Neural cell (in vitro differentiated cells): ENCODE results near the gene IMPG1. TPM values are rescaled to one million over a fixed set of nuclear protein-coding genes. Genes with fewer than 3 reads are reported as not detected.

Experiments
- H2AFZ ChIP-seq: fragments of 200-600, 300-800 bp; sonication (generic), shearing (Covaris generic); 2 replicates; pipeline ENCODE4 v1.6.0; 2014; ENCODE audit warnings: low read depth, mild to moderate bottlenecking, antibody characterized with exemption, low read length, moderate library complexity
- H3F3A ChIP-seq: fragments of 200-600 bp; shearing (Covaris generic); 2 replicates; pipeline ENCODE4 v1.6.1; 2016; ENCODE audit warnings: mild to moderate bottlenecking, moderate library complexity, mixed read lengths, antibody characterized with exemption, low read length; ENCODE audit not compliant: insufficient read depth, poor library complexity, severe bottlenecking
- H3K27ac ChIP-seq: fragments of 200-600, 300-800 bp; sonication (generic), shearing (Covaris generic); 2 replicates; pipeline ENCODE4 v1.5.1; 2014; ENCODE audit warnings: mild to moderate bottlenecking, low read length, moderate library complexity
- H3K27me3 ChIP-seq: fragments of 300-800, 200-600 bp; sonication (generic), shearing (Covaris generic); 2 replicates; pipeline ENCODE4 v1.6.0; 2014; ENCODE audit warnings: mild to moderate bottlenecking, low read depth, low read length, moderate library complexity; ENCODE audit not compliant: insufficient read depth
- H3K36me3 ChIP-seq: fragments of 300-800, 200-600 bp; sonication (generic), shearing (Covaris generic); 2 replicates; pipeline ENCODE4 v1.5.1; 2014; ENCODE audit warnings: mild to moderate bottlenecking, antibody characterized with exemption, low read length, moderate library complexity; ENCODE audit not compliant: insufficient read depth
- H3K4me2 ChIP-seq: fragments of 300-800, 200-600 bp; sonication (generic), shearing (Covaris generic); 2 replicates; pipeline ENCODE4 v1.6.0; 2014; ENCODE audit warnings: mild to moderate bottlenecking, low read length
- H3K4me3 ChIP-seq: fragments of 300-800, 200-600 bp; sonication (generic), shearing (Covaris generic); 2 replicates; pipeline ENCODE4 v1.5.1; 2014; ENCODE audit warnings: mild to moderate bottlenecking, low read length, moderate library complexity
- H3K79me2 ChIP-seq: fragments of 200-600 bp; shearing (Covaris generic); replicated peaks from 2 replicates; pipeline ENCODE4 v1.6.0; 2014; ENCODE audit warnings: mild to moderate bottlenecking, low read length, moderate library complexity; ENCODE audit not compliant: insufficient read depth
- H3K9ac ChIP-seq: fragments of 300-800, 200-600 bp; sonication (generic), shearing (Covaris generic); 2 replicates; pipeline ENCODE4 v1.6.1; 2016; ENCODE audit warnings: mild to moderate bottlenecking, low read length, mixed read lengths
- H3K9me2 ChIP-seq: fragments of 200-600 bp; shearing (Covaris generic); 2 replicates; pipeline ENCODE4 v1.6.1; 2016; ENCODE audit warnings: mild to moderate bottlenecking, low read length, mixed read lengths; ENCODE audit not compliant: insufficient read depth
- H3K9me3 ChIP-seq: fragments of 200-600, 300-800 bp; sonication (generic), shearing (Covaris generic); 2 replicates; pipeline ENCODE4 v1.6.1; 2016; ENCODE audit warnings: mild to moderate bottlenecking, mixed run types, low read length, moderate library complexity, mixed read lengths
- H4K20me1 ChIP-seq: fragments of 200-600 bp; shearing (Covaris generic); 2 replicates; pipeline ENCODE4 v1.6.1; 2016; ENCODE audit warnings: mild to moderate bottlenecking, mixed run types; ENCODE audit not compliant: insufficient read depth
- EP300 ChIP-seq: fragments of 450-650 bp; conservative IDR thresholded peaks from 2 replicates; pipeline ENCODE4 v1.6.1; 2014; ENCODE audit warnings: antibody characterized with exemption, mild to moderate bottlenecking, moderate library complexity; ENCODE audit not compliant: poor library complexity, severe bottlenecking
- EZH2 ChIP-seq: fragments of 200-600, 300-800 bp; shearing (Covaris generic), sonication (generic); IDR thresholded peaks from 2 replicates; pipeline ENCODE4 v1.6.1; 2014; ENCODE audit warnings: antibody characterized with exemption, low read length, borderline replicate concordance, mild to moderate bottlenecking; ENCODE audit not compliant: insufficient read depth, poor library complexity, severe bottlenecking
- MXI1 ChIP-seq: fragments of 450-650 bp; conservative IDR thresholded peaks from 2 replicates; pipeline ENCODE4 v1.6.1; 2014; ENCODE audit warnings: antibody characterized with exemption, mild to moderate bottlenecking; ENCODE audit not compliant: poor library complexity, severe bottlenecking
- POLR2AphosphoS5 ChIP-seq: IDR thresholded peaks from 2 replicates; pipeline ENCODE4 v1.6.1; 2012
- RAD21 ChIP-seq: fragments of 450-650 bp; conservative IDR thresholded peaks from 2 replicates; pipeline ENCODE4 v1.6.1; 2014; ENCODE audit warnings: antibody characterized with exemption, mild to moderate bottlenecking, moderate library complexity
- SMC3 ChIP-seq: fragments of 450-650 bp; conservative IDR thresholded peaks from 2 replicates; pipeline ENCODE4 v1.6.1; 2014; ENCODE audit warnings: antibody characterized with exemption, mild to moderate bottlenecking, moderate library complexity; ENCODE audit not compliant: poor library complexity
- TAF1 ChIP-seq: IDR thresholded peaks from 2 replicates; pipeline ENCODE4 v1.6.1; 2012; ENCODE audit warnings: low read depth
- polyA plus RNA-seq: library from polyadenylated mRNA; depleted of rRNA; stranded (reverse); fragments of >200 nt; gene quantifications from 2 replicates; pipeline ENCODE4 v1.2.3, GENCODE V29; 2014
- TF ChIP-seq, protein P1 (sequence below): fragments of 450-650 bp; IDR thresholded peaks from 2 replicates; pipeline ENCODE4 v1.5.1; 2014; ENCODE audit warnings: antibody characterized with exemption, mild to moderate bottlenecking, moderate library complexity; ENCODE audit not compliant: poor library complexity, severe bottlenecking
- TF ChIP-seq, protein P2 (sequence below): IDR thresholded peaks from 2 replicates; pipeline ENCODE4 v1.6.1; 2012; ENCODE audit warnings: borderline replicate concordance

Gene IMPG1
- polyA plus RNA-seq, 1 donor from 2014 or later: not detected

DNA sequence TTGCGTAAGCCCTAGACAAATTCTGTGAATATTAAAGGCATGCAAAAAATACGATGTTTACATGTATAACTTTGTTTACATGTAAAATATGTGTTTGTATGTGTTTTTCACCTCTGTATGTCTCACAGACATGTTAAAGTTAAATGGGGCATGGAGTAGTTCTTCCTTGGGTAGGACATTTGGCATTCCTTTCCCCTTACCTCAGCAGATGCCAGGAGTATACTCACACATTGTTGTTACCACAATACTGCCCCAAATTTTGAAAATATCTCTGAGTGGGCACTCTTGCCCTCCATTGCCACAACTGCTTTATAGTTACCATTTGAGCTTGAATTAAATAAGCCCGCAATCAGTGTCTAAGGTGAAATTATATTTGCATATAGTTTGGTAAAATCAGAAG lies 175.9 kb downstream of the IMPG1 start:
- Histone ChIP-seq H3K9me3 (no peaks in the 10 kb centered on the region), H3F3A (no peaks in the 10 kb centered on the region), H3K9ac (no peak overlapping the region), H2AFZ (no peak overlapping the region), H3K36me3 (no peaks in the 10 kb centered on the region), H3K27me3 (no peaks in the 10 kb centered on the region), H4K20me1 (no peaks in the 10 kb centered on the region), H3K4me3 (no peak overlapping the region), H3K9me2 (no peaks in the 10 kb centered on the region), H3K79me2 (no peaks in the 10 kb centered on the region), H3K4me2 (no peak overlapping the region), H3K27ac (no peak overlapping the region)
- TF ChIP-seq, protein P1, sequence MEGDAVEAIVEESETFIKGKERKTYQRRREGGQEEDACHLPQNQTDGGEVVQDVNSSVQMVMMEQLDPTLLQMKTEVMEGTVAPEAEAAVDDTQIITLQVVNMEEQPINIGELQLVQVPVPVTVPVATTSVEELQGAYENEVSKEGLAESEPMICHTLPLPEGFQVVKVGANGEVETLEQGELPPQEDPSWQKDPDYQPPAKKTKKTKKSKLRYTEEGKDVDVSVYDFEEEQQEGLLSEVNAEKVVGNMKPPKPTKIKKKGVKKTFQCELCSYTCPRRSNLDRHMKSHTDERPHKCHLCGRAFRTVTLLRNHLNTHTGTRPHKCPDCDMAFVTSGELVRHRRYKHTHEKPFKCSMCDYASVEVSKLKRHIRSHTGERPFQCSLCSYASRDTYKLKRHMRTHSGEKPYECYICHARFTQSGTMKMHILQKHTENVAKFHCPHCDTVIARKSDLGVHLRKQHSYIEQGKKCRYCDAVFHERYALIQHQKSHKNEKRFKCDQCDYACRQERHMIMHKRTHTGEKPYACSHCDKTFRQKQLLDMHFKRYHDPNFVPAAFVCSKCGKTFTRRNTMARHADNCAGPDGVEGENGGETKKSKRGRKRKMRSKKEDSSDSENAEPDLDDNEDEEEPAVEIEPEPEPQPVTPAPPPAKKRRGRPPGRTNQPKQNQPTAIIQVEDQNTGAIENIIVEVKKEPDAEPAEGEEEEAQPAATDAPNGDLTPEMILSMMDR: no peak
- TF ChIP-seq POLR2AphosphoS5 (no peak), TAF1 (no peak), SMC3 (no peak), MXI1 (no peak), EZH2 (no peak), RAD21 (no peak), EP300 (no peak)
- TF ChIP-seq, protein P2, sequence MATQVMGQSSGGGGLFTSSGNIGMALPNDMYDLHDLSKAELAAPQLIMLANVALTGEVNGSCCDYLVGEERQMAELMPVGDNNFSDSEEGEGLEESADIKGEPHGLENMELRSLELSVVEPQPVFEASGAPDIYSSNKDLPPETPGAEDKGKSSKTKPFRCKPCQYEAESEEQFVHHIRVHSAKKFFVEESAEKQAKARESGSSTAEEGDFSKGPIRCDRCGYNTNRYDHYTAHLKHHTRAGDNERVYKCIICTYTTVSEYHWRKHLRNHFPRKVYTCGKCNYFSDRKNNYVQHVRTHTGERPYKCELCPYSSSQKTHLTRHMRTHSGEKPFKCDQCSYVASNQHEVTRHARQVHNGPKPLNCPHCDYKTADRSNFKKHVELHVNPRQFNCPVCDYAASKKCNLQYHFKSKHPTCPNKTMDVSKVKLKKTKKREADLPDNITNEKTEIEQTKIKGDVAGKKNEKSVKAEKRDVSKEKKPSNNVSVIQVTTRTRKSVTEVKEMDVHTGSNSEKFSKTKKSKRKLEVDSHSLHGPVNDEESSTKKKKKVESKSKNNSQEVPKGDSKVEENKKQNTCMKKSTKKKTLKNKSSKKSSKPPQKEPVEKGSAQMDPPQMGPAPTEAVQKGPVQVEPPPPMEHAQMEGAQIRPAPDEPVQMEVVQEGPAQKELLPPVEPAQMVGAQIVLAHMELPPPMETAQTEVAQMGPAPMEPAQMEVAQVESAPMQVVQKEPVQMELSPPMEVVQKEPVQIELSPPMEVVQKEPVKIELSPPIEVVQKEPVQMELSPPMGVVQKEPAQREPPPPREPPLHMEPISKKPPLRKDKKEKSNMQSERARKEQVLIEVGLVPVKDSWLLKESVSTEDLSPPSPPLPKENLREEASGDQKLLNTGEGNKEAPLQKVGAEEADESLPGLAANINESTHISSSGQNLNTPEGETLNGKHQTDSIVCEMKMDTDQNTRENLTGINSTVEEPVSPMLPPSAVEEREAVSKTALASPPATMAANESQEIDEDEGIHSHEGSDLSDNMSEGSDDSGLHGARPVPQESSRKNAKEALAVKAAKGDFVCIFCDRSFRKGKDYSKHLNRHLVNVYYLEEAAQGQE: no peak

DNA sequence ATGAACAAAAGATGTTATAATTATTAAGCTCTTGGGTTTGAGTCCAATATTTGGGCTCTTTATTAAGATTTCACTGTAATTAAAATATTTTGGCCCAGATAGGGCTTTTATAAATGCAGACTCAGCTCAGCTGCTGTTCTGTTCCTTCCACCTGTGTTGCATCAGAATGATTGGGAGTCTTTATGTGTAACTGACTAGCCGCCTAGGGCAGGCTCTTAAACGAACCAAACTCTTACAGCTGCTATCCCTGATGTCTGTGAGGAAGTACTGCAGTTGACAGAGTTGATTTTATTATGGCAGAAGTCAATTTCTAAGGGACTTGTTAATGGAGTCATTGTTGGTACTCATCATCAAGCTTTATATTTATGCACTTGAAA lies 178.7 kb downstream of the IMPG1 start:
- H3K36me3 ChIP-seq: no peaks in the 10 kb centered on the region
- no peak overlapping the region for H3K27ac ChIP-seq
- no peak overlapping the region for H3K9ac ChIP-seq
- H3K9me2 ChIP-seq: no peaks in the 10 kb centered on the region
- no peaks in the 10 kb centered on the region for H3K9me3 ChIP-seq
- TF ChIP-seq EP300 (no peak), TAF1 (no peak), MXI1 (no peak), EZH2 (no peak), POLR2AphosphoS5 (no peak)
- TF ChIP-seq, protein P2: no peak
- H3K79me2 ChIP-seq: no peaks in the 10 kb centered on the region
- no peak overlapping the region for H3K4me3 ChIP-seq
- no peak overlapping the region for H3K4me2 ChIP-seq
- H4K20me1 ChIP-seq: no peaks in the 10 kb centered on the region
- no peaks in the 10 kb centered on the region for H3F3A ChIP-seq
- H3K27me3 ChIP-seq: no peaks in the 10 kb centered on the region
- H2AFZ ChIP-seq: no peak overlapping the region
